Neural progenitor cell (in vitro differentiated cells): ENCODE measurements around the gene ODC1. TPM values are rescaled to one million over a fixed set of nuclear protein-coding genes. Genes with fewer than 3 reads are reported as not detected.
"Not testable (repeated sequence)": the region's sequence is repeated elsewhere in the genome, so short reads cannot be mapped to it uniquely, and the experiment has no call there.

Source experiments
- DNase-seq: peaks from one replicate; pipeline ENCODE4 v3.0.0-alpha.2; 2016; ENCODE audit warnings: low spot score
- H2AFZ ChIP-seq: fragments of 200-600 bp; sonication (generic); replicated peaks from 2 replicates; pipeline ENCODE4 v1.6.1; 2016; ENCODE audit warnings: antibody characterized with exemption
- H3F3A ChIP-seq: fragments of 200-600 bp; sonication (generic); 2 replicates; pipeline ENCODE4 v1.6.1; 2016; ENCODE audit warnings: antibody characterized with exemption, low read depth
- H3K27ac ChIP-seq: fragments of 200-600 bp; sonication (generic); 2 replicates; pipeline ENCODE4 v1.5.1; 2016; ENCODE audit warnings: mild to moderate bottlenecking
- H3K27me3 ChIP-seq: fragments of 200-600 bp; sonication (generic); 2 replicates; pipeline ENCODE4 v1.6.1; 2016; ENCODE audit warnings: mild to moderate bottlenecking, moderate library complexity
- H3K36me3 ChIP-seq: fragments of 200-600 bp; sonication (generic); 2 replicates; pipeline ENCODE4 v1.5.1; 2016
- H3K4me1 ChIP-seq: fragments of 200-600 bp; sonication (generic); 2 replicates; pipeline ENCODE4 v1.6.1; 2016; ENCODE audit warnings: mixed run types
- H3K4me2 ChIP-seq: fragments of 200-600 bp; sonication (generic); 2 replicates; pipeline ENCODE4 v1.6.1; 2016
- H3K4me3 ChIP-seq: fragments of 200-600 bp; sonication (generic); 2 replicates; pipeline ENCODE4 v1.5.1; 2016
- H3K79me2 ChIP-seq: fragments of 200-600 bp; sonication (generic); 2 replicates; pipeline ENCODE4 v1.6.1; 2016; ENCODE audit warnings: low read depth
- H3K9ac ChIP-seq: fragments of 200-600 bp; sonication (generic); 2 replicates; pipeline ENCODE4 v1.6.1; 2016
- H3K9me3 ChIP-seq: fragments of 200-600 bp; sonication (generic); 2 replicates; pipeline ENCODE4 v1.5.1; 2016; ENCODE audit warnings: low read depth
- H4K20me1 ChIP-seq: fragments of 200-600 bp; sonication (generic); 2 replicates; pipeline ENCODE4 v1.6.1; 2016; ENCODE audit warnings: low read depth
- H3K27ac Mint-ChIP-seq: 3 replicates; pipeline ENCODE4 v1.8.0; 2021; ENCODE audit warnings: mixed read lengths
- H3K27me3 Mint-ChIP-seq: 2 replicates; pipeline ENCODE4 v1.8.0; 2022; ENCODE audit warnings: low read depth, mild to moderate bottlenecking, inconsistent platforms, moderate library complexity, mixed read lengths; ENCODE audit not compliant: insufficient read depth
- H3K36me3 Mint-ChIP-seq: 3 replicates; pipeline ENCODE4 v1.8.0; 2021; ENCODE audit warnings: mixed read lengths
- H3K4me1 Mint-ChIP-seq: 3 replicates; pipeline ENCODE4 v1.8.0; 2021; ENCODE audit warnings: mixed read lengths
- H3K4me3 Mint-ChIP-seq: 3 replicates; pipeline ENCODE4 v1.8.0; 2021; ENCODE audit warnings: mild to moderate bottlenecking, moderate library complexity, mixed read lengths
- H3K9me3 Mint-ChIP-seq: 3 replicates; pipeline ENCODE4 v1.8.0; 2020; ENCODE audit warnings: mixed read lengths
- CTCF ChIP-seq: fragments of 200-600 bp; sonication (generic); IDR thresholded peaks from 2 replicates; pipeline ENCODE4 v1.5.1; 2017; ENCODE audit warnings: antibody characterized with exemption, mild to moderate bottlenecking
- EZH2 ChIP-seq: fragments of 200-600 bp; sonication (generic); IDR thresholded peaks from 2 replicates; pipeline ENCODE4 v1.6.1; 2017; ENCODE audit warnings: antibody characterized with exemption, mild to moderate bottlenecking, moderate library complexity
- EZH2phosphoT487 ChIP-seq: fragments of 200-600 bp; sonication (generic); IDR thresholded peaks from 2 replicates; pipeline ENCODE4 v1.6.1; 2017; ENCODE audit warnings: antibody characterized with exemption
- total RNA-seq: library from RNA; depleted of rRNA; stranded (reverse); fragments of >200 nt; gene quantifications from 2 replicates; pipeline ENCODE4 v1.2.3, GENCODE V29; 2015; ENCODE audit warnings: low replicate concordance

ODC1 gene
- total RNA-seq, 1 donor from 2014 or later = 437 TPM

GRCh38 chr2:10462178-10463083 lies 14.3 kb upstream of the ODC1 start:
- H2AFZ ChIP-seq = no peak overlapping the region

GRCh38 chr2:10460366-10460796 lies 12.3 kb upstream of the ODC1 start:
- H3K4me1 ChIP-seq = no peaks in the 10 kb centered on the region
- no peaks in the 10 kb centered on the region for H3K27me3 ChIP-seq
- Mint-ChIP-seq H3K27me3 (peaks cover 14% of the 10 kb centered on the region), H3K4me3 (no peak overlapping the region), H3K27ac (no peak overlapping the region), H3K4me1 (peaks cover 12% of the 10 kb centered on the region), H3K9me3 (no peaks in the 10 kb centered on the region), H3K36me3 (no peaks in the 10 kb centered on the region)
- H3K4me3 ChIP-seq = no peak overlapping the region
- H4K20me1 ChIP-seq = no peaks in the 10 kb centered on the region
- H3K27ac ChIP-seq = no peak overlapping the region
- H3K79me2 ChIP-seq = no peaks in the 10 kb centered on the region
- H3F3A ChIP-seq = no peaks in the 10 kb centered on the region
- no peak for DNase-seq
- H3K36me3 ChIP-seq = no peaks in the 10 kb centered on the region
- no peak overlapping the region for H3K9ac ChIP-seq
- no peak overlapping the region for H2AFZ ChIP-seq
- no peak for TF ChIP-seq EZH2
- TF ChIP-seq EZH2phosphoT487 = no peak
- TF ChIP-seq CTCF = no peak
- no peaks in the 10 kb centered on the region for H3K9me3 ChIP-seq
- no peak overlapping the region for H3K4me2 ChIP-seq

More at GRCh38 chr2:10462178-10463083, 14.3 kb upstream of the ODC1 start:
- Mint-ChIP-seq H3K4me1 (no peaks in the 10 kb centered on the region), H3K27me3 (peaks cover 10% of the 10 kb centered on the region), H3K9me3 (no peaks in the 10 kb centered on the region), H3K36me3 (no peaks in the 10 kb centered on the region), H3K27ac (no peak overlapping the region), H3K4me3 (no peak overlapping the region)
- H3K36me3 ChIP-seq = no peaks in the 10 kb centered on the region
- no peak overlapping the region for H3K9ac ChIP-seq
- H4K20me1 ChIP-seq = no peaks in the 10 kb centered on the region
- H3K4me1 ChIP-seq = no peaks in the 10 kb centered on the region
- H3K79me2 ChIP-seq = no peaks in the 10 kb centered on the region
- no peak for DNase-seq
- H3K27me3 ChIP-seq = no peaks in the 10 kb centered on the region
- no peaks in the 10 kb centered on the region for H3F3A ChIP-seq
- H3K4me3 ChIP-seq = no peak overlapping the region
- no peak overlapping the region for H3K27ac ChIP-seq
- no peak for TF ChIP-seq EZH2
- TF ChIP-seq CTCF = no peak
- no peak for TF ChIP-seq EZH2phosphoT487
- H3K9me3 ChIP-seq = no peaks in the 10 kb centered on the region
- H3K4me2 ChIP-seq = no peak overlapping the region

- H3K27ac ChIP-seq = no peak overlapping the region
- H3K9ac ChIP-seq = no peak overlapping the region
- H2AFZ ChIP-seq = no peak overlapping the region
- Mint-ChIP-seq H3K36me3 (no peaks in the 10 kb centered on the region), H3K27ac (no peak overlapping the region), H3K4me1 (peaks cover 19% of the 10 kb centered on the region), H3K9me3 (no peaks in the 10 kb centered on the region), H3K27me3 (peaks cover 14% of the 10 kb centered on the region), H3K4me3 (no peak overlapping the region)
- no peak overlapping the region for H3K4me3 ChIP-seq
- H3F3A ChIP-seq = peaks cover 6% of the 10 kb centered on the region
- no peaks in the 10 kb centered on the region for H3K9me3 ChIP-seq
- H3K4me1 ChIP-seq = peaks cover 11% of the 10 kb centered on the region
- TF ChIP-seq EZH2phosphoT487 = no peak
- TF ChIP-seq EZH2 = no peak
- no peak for TF ChIP-seq CTCF
- DNase-seq = no peak
- H3K36me3 ChIP-seq = no peaks in the 10 kb centered on the region
- no peaks in the 10 kb centered on the region for H3K27me3 ChIP-seq
- H3K79me2 ChIP-seq = no peaks in the 10 kb centered on the region
- H4K20me1 ChIP-seq = no peaks in the 10 kb centered on the region
- no peak overlapping the region for H3K4me2 ChIP-seq
Measured at GRCh38 chr2:10457846-10458598, 9.9 kb upstream of the ODC1 start.

- not testable (repeated sequence) for H3F3A ChIP-seq
Measured at GRCh38 chr2:10457195-10457594, 9.1 kb upstream of the ODC1 start.

More at GRCh38 chr2:10457195-10457594, 9.1 kb upstream of the ODC1 start:
- H3K36me3 Mint-ChIP-seq, H3K27ac ChIP-seq, H3K9me3 ChIP-seq, H3K9me3 Mint-ChIP-seq, H2AFZ ChIP-seq, H3K4me3 Mint-ChIP-seq, H3K79me2 ChIP-seq, H3K4me2 ChIP-seq, H4K20me1 ChIP-seq, H3K4me3 ChIP-seq, H3K36me3 ChIP-seq, H3K27ac Mint-ChIP-seq, H3K9ac ChIP-seq, H3K27me3 ChIP-seq, DNase-seq: not testable (repeated sequence)
- Mint-ChIP-seq H3K4me1 (peaks cover 19% of the 10 kb centered on the region), H3K27me3 (peaks cover 11% of the 10 kb centered on the region)
- H3K4me1 ChIP-seq = peaks cover 11% of the 10 kb centered on the region
